ENCODE results near the gene KCNIP1. TPM values are rescaled to one million over a fixed set of nuclear protein-coding genes. Genes with fewer than 3 reads are reported as not detected.

Gene KCNIP1
- total RNA-seq, 3 donors from 2014 or later (not counting 1 experiment from before 2014, with no cell fraction given), result not detected

GRCh38 chr5:170469414-170469813, 34.4 kb upstream of the KCNIP1 start:
- peaks cover 3% of the 10 kb centered on the region for H3K4me1 ChIP-seq (ENCODE audit: control insufficient read depth, insufficient read depth, low read length)
- no peak overlapping the region for H3K27ac ChIP-seq (ENCODE audit: low read length)
- TF ChIP-seq CTCF (IDR thresholded peaks at IDR 0.05), result no peak
- H3K4me3 ChIP-seq (ENCODE audit: low read length), result no peak overlapping the region
- intact Hi-C loops (cut with micrococcal nuclease), result no loop called here
- WGBS (ENCODE audit: insufficient coverage), result 92% methylated on average over 4 of the region's 4 CpGs
- no peaks in the 10 kb centered on the region for H3K36me3 ChIP-seq (ENCODE audit: control insufficient read depth, insufficient read depth, low read length)
- Mint-ChIP-seq H3K4me1 (no peaks in the 10 kb centered on the region), H3K27me3 (ENCODE audit: low read depth in 2 of 2) (peaks cover 9 to 22% of the 10 kb centered on the region in 2 donors), H3K27ac (no peak overlapping the region), H3K9me3 (no peaks in the 10 kb centered on the region), H3K4me3 (no peak overlapping the region), H3K36me3 (no peaks in the 10 kb centered on the region)
- ATAC-seq (no peak), DNase-seq (no peak)
- H3K9me3 ChIP-seq (ENCODE audit: control insufficient read depth, insufficient read depth, low read length), result no peaks in the 10 kb centered on the region
- H3K27me3 ChIP-seq (ENCODE audit: control insufficient read depth, insufficient read depth, low read length), result no peaks in the 10 kb centered on the region

GRCh38 chr5:170470275-170470674, 33.5 kb upstream of the KCNIP1 start:
- H3K27ac ChIP-seq (ENCODE audit: low read length), result no peak overlapping the region
- Mint-ChIP-seq H3K4me1 (no peaks in the 10 kb centered on the region), H3K36me3 (no peaks in the 10 kb centered on the region), H3K27me3 (ENCODE audit: low read depth in 2 of 2) (peaks cover 9 to 24% of the 10 kb centered on the region in 2 donors), H3K9me3 (no peaks in the 10 kb centered on the region), H3K27ac (no peak overlapping the region), H3K4me3 (no peak overlapping the region)
- no peaks in the 10 kb centered on the region for H3K36me3 ChIP-seq (ENCODE audit: control insufficient read depth, insufficient read depth, low read length)
- H3K4me3 ChIP-seq (ENCODE audit: low read length), result no peak overlapping the region
- WGBS (ENCODE audit: insufficient coverage), result 90% methylated on average over 4 of the region's 4 CpGs
- no peaks in the 10 kb centered on the region for H3K27me3 ChIP-seq (ENCODE audit: control insufficient read depth, insufficient read depth, low read length)
- H3K9me3 ChIP-seq (ENCODE audit: control insufficient read depth, insufficient read depth, low read length), result peaks cover 3% of the 10 kb centered on the region
- no peak for DNase-seq
- intact Hi-C loops (cut with micrococcal nuclease), result no loop called here
- ATAC-seq, result no peak
- H3K4me1 ChIP-seq (ENCODE audit: control insufficient read depth, insufficient read depth, low read length), result peaks cover 3% of the 10 kb centered on the region
- TF ChIP-seq CTCF (IDR thresholded peaks at IDR 0.05), result no peak

GRCh38 chr5:170470808-170471404, 32.9 kb upstream of the KCNIP1 start:
- no peaks in the 10 kb centered on the region for H3K4me1 Mint-ChIP-seq
- H3K36me3 Mint-ChIP-seq, result no peaks in the 10 kb centered on the region
- H3K9me3 ChIP-seq (ENCODE audit: control insufficient read depth, insufficient read depth, low read length), result peaks cover 3% of the 10 kb centered on the region
- WGBS (ENCODE audit: insufficient coverage), result 86% methylated on average over 7 of the region's 8 CpGs
- H3K27ac ChIP-seq (ENCODE audit: low read length), result no peak overlapping the region
- no peaks in the 10 kb centered on the region for H3K9me3 Mint-ChIP-seq
- H3K36me3 ChIP-seq (ENCODE audit: control insufficient read depth, insufficient read depth, low read length), result no peaks in the 10 kb centered on the region
- no peak overlapping the region for H3K4me3 Mint-ChIP-seq
- no peak for ATAC-seq
- H3K27me3 ChIP-seq (ENCODE audit: control insufficient read depth, insufficient read depth, low read length), result no peaks in the 10 kb centered on the region
- no peak for TF ChIP-seq CTCF (IDR thresholded peaks at IDR 0.05)
- H3K27ac Mint-ChIP-seq, result no peak overlapping the region
- intact Hi-C loops (cut with micrococcal nuclease), result no loop called here
- peaks cover 3% of the 10 kb centered on the region for H3K4me1 ChIP-seq (ENCODE audit: control insufficient read depth, insufficient read depth, low read length)
- DNase-seq, result no peak
- peaks cover 9 to 24% of the 10 kb centered on the region in 2 donors for H3K27me3 Mint-ChIP-seq (ENCODE audit: low read depth in 2 of 2)
- H3K4me3 ChIP-seq (ENCODE audit: low read length), result no peak overlapping the region

Measured in natural killer cell (primary cell).